Measurements from ENCODE around the gene DIP2B.
A peak's percentile ranks its signal among the peaks of the same experiment; 100 is the strongest.

Gene DIP2B

GRCh38 chr12:50614167-50614759, 109.5 kb downstream of the DIP2B start:
- DNase-seq: peak in 1 of 14 donors; percentile 43

GRCh38 chr12:50615145-50615906, 110.5 kb downstream of the DIP2B start:
- no peak for DNase-seq

- DNase-seq: peak in 1 of 14 donors; percentile 60
These were observed 111.1 kb downstream of the DIP2B start for GRCh38 chr12:50615907-50616296.

GRCh38 chr12:50617657-50618056, 112.9 kb downstream of the DIP2B start:
- no peak for DNase-seq

GRCh38 chr12:50618864-50619609, 114.3 kb downstream of the DIP2B start:
- no peak for DNase-seq

- no peak for DNase-seq
These were observed 114.8 kb downstream of the DIP2B start for GRCh38 chr12:50619610-50619958.

- peak in 1 of 14 donors; percentile 20 for DNase-seq
These were observed 115.6 kb downstream of the DIP2B start for GRCh38 chr12:50620109-50620977.

- no peak for DNase-seq
These were observed 116.2 kb downstream of the DIP2B start for GRCh38 chr12:50620978-50621360.

GRCh38 chr12:50621399-50622300, 116.9 kb downstream of the DIP2B start:
- peak in 2 of 14 donors; percentile 26 to 31 for DNase-seq

- DNase-seq: no peak
These were observed 120.5 kb downstream of the DIP2B start for GRCh38 chr12:50625029-50625925.

GRCh38 chr12:50626026-50626425, 121.2 kb downstream of the DIP2B start:
- no peak for DNase-seq

- no peak for DNase-seq
These were observed 122.7 kb downstream of the DIP2B start for GRCh38 chr12:50627491-50627890.

GRCh38 chr12:50628394-50628793, 123.6 kb downstream of the DIP2B start:
- no peak for DNase-seq

- DNase-seq: no peak
These were observed 129.2 kb downstream of the DIP2B start for GRCh38 chr12:50633955-50634354.

GRCh38 chr12:50634379-50634778, 129.6 kb downstream of the DIP2B start:
- DNase-seq: no peak

GRCh38 chr12:50635364-50635763, 130.6 kb downstream of the DIP2B start:
- DNase-seq: peak in 1 of 14 donors; percentile 29

GRCh38 chr12:50635857-50636256, 131.1 kb downstream of the DIP2B start:
- no peak for DNase-seq

GRCh38 chr12:50636505-50636904, 131.7 kb downstream of the DIP2B start:
- peak in 1 of 14 donors; percentile 74 for DNase-seq

GRCh38 chr12:50637870-50638481, 133.2 kb downstream of the DIP2B start:
- DNase-seq: peak in 1 of 14 donors; percentile 67

GRCh38 chr12:50638482-50638880, 133.7 kb downstream of the DIP2B start:
- peak in 1 of 14 donors; percentile 42 for DNase-seq

Data from C1 segment of cervical spinal cord (tissue), 14 donors.